Measurements from ENCODE around the gene MSI2. TPM values are rescaled to one million over a fixed set of nuclear protein-coding genes. Genes with fewer than 3 reads are reported as not detected.
A peak's percentile ranks its signal among the peaks of the same experiment; 100 is the strongest.

The MSI2 gene
- total RNA-seq, 3 donors from 2014 or later = 13.4 to 89.1 (median 71.1) TPM

DNA sequence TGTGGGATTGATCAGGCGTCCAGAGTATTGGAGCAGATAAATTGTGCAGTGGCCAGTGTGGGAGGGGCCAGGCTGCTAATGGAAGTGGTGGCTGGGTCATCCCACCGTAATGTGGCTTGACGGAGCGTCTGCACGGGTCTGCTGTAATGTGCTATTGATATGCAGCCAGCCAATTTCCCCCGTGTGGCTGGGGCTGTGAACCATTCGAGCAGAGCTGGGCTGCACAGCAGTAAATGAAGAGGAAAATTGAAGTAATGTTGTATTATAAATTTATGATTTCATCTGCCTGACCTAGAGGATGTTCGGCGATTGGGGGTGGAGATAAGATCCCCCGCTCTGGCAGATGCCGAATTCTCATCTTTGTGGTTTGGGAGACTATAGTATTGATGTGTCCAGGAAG is 367.3 kb downstream of the MSI2 start:
- intact Hi-C loops (cut with DNase I; ENCODE audit: low total_unique reads) = no loop called here
- Histone ChIP-seq H3K27ac (no peak overlapping the region), H3K9me3 (no peaks in the 10 kb centered on the region), H3K36me3 (no peaks in the 10 kb centered on the region), H3K27me3 (no peaks in the 10 kb centered on the region), H3K4me1 (no peaks in the 10 kb centered on the region), H3K4me3 (no peak overlapping the region)
- no peak for DNase-seq (ENCODE audit: low spot score in 2 of 2)
- no peak for TF ChIP-seq POLR2A (IDR thresholded peaks at IDR 0.05)
- TF ChIP-seq, protein P1, sequence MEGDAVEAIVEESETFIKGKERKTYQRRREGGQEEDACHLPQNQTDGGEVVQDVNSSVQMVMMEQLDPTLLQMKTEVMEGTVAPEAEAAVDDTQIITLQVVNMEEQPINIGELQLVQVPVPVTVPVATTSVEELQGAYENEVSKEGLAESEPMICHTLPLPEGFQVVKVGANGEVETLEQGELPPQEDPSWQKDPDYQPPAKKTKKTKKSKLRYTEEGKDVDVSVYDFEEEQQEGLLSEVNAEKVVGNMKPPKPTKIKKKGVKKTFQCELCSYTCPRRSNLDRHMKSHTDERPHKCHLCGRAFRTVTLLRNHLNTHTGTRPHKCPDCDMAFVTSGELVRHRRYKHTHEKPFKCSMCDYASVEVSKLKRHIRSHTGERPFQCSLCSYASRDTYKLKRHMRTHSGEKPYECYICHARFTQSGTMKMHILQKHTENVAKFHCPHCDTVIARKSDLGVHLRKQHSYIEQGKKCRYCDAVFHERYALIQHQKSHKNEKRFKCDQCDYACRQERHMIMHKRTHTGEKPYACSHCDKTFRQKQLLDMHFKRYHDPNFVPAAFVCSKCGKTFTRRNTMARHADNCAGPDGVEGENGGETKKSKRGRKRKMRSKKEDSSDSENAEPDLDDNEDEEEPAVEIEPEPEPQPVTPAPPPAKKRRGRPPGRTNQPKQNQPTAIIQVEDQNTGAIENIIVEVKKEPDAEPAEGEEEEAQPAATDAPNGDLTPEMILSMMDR (IDR thresholded peaks at IDR 0.05) = no peak
- no peak for TF ChIP-seq POLR2AphosphoS5 (IDR thresholded peaks at IDR 0.05)

DNA sequence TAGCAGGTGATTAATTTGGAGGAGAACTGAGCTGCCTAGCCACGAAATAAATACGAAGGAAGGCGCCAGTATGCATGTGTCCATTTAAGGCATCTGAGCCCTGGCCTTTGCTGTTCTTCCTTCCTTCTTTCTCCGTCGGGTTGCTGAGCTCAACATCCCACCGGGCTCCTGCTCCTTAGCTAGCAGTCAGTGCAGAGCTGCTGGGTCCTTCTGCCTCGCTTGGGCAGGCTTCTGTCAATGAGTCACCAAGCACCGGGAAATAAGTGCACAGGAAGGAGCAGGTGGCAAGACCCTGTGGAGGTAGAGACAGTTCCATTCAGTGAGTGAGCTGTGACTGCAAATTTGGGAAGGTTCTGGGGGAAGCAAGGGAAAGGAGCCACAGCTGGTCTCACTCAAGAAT is 368.1 kb downstream of the MSI2 start:
- intact Hi-C loops (cut with DNase I; ENCODE audit: low total_unique reads) = no loop called here
- H3K36me3 ChIP-seq = no peaks in the 10 kb centered on the region
- peak in 1 of 2 donors; percentile 49 for DNase-seq (ENCODE audit: low spot score in 2 of 2)

DNA sequence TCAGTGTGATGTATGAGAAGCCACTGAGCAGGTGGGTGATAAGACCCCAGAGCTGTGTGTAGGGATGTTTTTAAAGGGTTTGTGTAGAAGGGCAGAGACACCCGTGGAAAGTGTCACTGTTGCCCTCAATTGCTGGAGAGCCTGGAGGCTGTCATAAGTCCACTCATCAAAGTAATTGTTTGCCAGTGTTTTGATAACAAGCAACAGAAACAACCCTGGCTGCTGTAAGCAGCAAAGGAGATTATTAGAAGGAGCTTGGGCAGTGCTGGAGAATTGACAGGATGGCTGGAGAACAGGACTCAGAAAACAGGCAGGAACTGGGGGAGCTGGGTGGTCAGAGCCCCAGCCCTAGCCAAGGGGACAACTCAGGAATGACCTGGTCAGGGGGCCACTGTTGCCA is 369.2 kb downstream of the MSI2 start:
- no peak for DNase-seq (ENCODE audit: low spot score in 2 of 2)
- intact Hi-C loops (cut with DNase I; ENCODE audit: low total_unique reads) = no loop called here
- no peak overlapping the region for H3K4me3 ChIP-seq
- H3K27ac ChIP-seq = no peak overlapping the region
- no peak for TF ChIP-seq POLR2AphosphoS5 (IDR thresholded peaks at IDR 0.05)
- TF ChIP-seq, protein P1 (IDR thresholded peaks at IDR 0.05) = no peak
- no peak for TF ChIP-seq POLR2A (IDR thresholded peaks at IDR 0.05)
- no peaks in the 10 kb centered on the region for H3K36me3 ChIP-seq
- H3K4me1 ChIP-seq = no peaks in the 10 kb centered on the region
- H3K9me3 ChIP-seq = no peaks in the 10 kb centered on the region
- no peaks in the 10 kb centered on the region for H3K27me3 ChIP-seq

More for the DNA sequence above, 368.1 kb downstream of the MSI2 start:
- Histone ChIP-seq H3K27me3 (no peaks in the 10 kb centered on the region), H3K27ac (no peak overlapping the region), H3K4me3 (no peak overlapping the region), H3K9me3 (no peaks in the 10 kb centered on the region), H3K4me1 (no peaks in the 10 kb centered on the region)
- TF ChIP-seq, protein P1 (IDR thresholded peaks at IDR 0.05) = no peak
- TF ChIP-seq POLR2A (IDR thresholded peaks at IDR 0.05) = no peak
- no peak for TF ChIP-seq POLR2AphosphoS5 (IDR thresholded peaks at IDR 0.05)

DNA sequence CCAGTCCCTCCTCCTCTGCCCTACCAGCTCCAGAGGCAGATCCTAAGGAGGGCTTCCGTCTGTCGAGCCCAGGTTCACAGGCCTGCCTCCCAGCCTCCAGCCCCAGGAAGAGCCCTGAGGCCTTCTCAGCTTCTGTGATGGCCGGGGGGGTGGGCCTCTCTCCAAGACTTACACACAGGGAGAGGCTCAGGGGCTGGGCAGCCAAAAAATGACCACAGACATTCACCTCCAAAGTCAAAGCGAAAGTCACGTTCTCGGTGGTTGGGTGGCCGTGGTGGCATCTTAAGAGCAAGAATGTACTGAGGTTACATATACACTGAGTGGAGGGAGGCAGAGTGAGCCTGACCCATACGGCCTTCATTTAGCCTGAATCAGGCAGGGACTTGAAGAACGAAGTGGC is 369.6 kb downstream of the MSI2 start:
- H3K27me3 ChIP-seq = no peaks in the 10 kb centered on the region
- intact Hi-C loops (cut with DNase I; ENCODE audit: low total_unique reads) = no loop called here
- no peaks in the 10 kb centered on the region for H3K9me3 ChIP-seq
- no peaks in the 10 kb centered on the region for H3K4me1 ChIP-seq
- no peaks in the 10 kb centered on the region for H3K36me3 ChIP-seq
- H3K27ac ChIP-seq = no peak overlapping the region
- TF ChIP-seq, protein P1 (IDR thresholded peaks at IDR 0.05) = no peak
- TF ChIP-seq POLR2AphosphoS5 (IDR thresholded peaks at IDR 0.05) = no peak
- no peak for TF ChIP-seq POLR2A (IDR thresholded peaks at IDR 0.05)
- no peak for DNase-seq (ENCODE audit: low spot score in 2 of 2)
- no peak overlapping the region for H3K4me3 ChIP-seq

DNA sequence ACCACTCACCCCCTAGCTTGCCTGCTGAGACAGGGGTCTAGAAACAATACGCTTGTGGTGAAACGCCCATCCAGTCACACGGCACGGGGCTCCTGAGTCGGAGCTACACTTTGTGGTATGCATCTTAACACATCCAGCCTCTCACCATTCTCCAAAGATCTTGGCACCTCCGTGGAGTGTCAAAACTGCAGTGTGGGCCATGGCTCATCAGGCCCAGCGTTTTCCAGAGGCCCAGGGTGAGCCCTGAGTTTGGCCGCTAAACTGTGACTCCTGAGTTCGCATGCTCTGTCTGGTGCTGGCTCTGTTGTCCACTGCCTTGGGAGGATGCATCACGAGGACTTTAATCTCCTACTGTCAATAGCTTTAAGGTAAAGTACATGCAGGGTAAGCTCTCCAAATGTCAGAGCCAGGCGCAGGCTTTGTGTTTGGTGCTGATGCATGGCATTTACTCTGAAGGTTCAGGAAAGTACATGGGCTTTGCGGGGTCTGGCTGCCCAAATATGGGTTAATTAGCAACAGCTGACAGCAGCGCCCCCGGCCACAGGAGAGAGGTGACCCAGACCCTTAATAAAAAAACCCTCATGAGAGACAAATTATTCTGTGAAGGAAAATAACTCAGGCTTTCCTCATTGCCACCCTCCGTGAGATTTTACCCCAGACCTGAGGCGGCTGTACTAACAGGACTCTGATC is 370.3 kb downstream of the MSI2 start:
- TF ChIP-seq POLR2AphosphoS5 (IDR thresholded peaks at IDR 0.05) (no peak), POLR2A (IDR thresholded peaks at IDR 0.05) (no peak)
- TF ChIP-seq, protein P1 (IDR thresholded peaks at IDR 0.05) = no peak
- no peak for DNase-seq (ENCODE audit: low spot score in 2 of 2)
- Histone ChIP-seq H3K9me3 (no peaks in the 10 kb centered on the region), H3K4me3 (no peak overlapping the region), H3K27me3 (no peaks in the 10 kb centered on the region), H3K4me1 (no peaks in the 10 kb centered on the region), H3K36me3 (no peaks in the 10 kb centered on the region), H3K27ac (no peak overlapping the region)
- intact Hi-C loops (cut with DNase I; ENCODE audit: low total_unique reads) = no loop called here
